HEK293 (cell line): ENCODE results near the gene CEP72.

Source experiments
- CTCF ChIP-seq: fragments of 450-650 bp; formaldehyde crosslinking; IDR thresholded peaks from 2 replicates; pipeline ENCODE4 v1.5.1; 2016; ENCODE audit warnings: missing biosample characterization, missing genetic modification characterization
- KLF16 ChIP-seq: fragments of 450-650 bp; formaldehyde crosslinking; IDR thresholded peaks from 2 replicates; pipeline ENCODE4 v1.5.1; 2017; ENCODE audit warnings: missing biosample characterization, missing genetic modification characterization
- ZBTB11 ChIP-seq: fragments of 450-650 bp; formaldehyde crosslinking; conservative IDR thresholded peaks from 2 replicates; pipeline ENCODE4 v1.5.1; 2016; ENCODE audit warnings: low read depth, missing biosample characterization, missing genetic modification characterization
- ZSCAN4 ChIP-seq: fragments of 450-650 bp; formaldehyde crosslinking; IDR thresholded peaks from 2 replicates; pipeline ENCODE4 v1.5.1; 2017; ENCODE audit warnings: missing biosample characterization, missing genetic modification characterization

- TF ChIP-seq CTCF (tag by site-specific recombination) (no peak), ZSCAN4 (tag by site-specific recombination) (no peak), ZBTB11 (tag by site-specific recombination) (no peak), KLF16 (no peak)
Measured at GRCh38 chr5:569868-570361, 42.2 kb upstream of the CEP72 start.
